ENCODE measurements around the gene IKZF5.

Gene IKZF5, protein sequence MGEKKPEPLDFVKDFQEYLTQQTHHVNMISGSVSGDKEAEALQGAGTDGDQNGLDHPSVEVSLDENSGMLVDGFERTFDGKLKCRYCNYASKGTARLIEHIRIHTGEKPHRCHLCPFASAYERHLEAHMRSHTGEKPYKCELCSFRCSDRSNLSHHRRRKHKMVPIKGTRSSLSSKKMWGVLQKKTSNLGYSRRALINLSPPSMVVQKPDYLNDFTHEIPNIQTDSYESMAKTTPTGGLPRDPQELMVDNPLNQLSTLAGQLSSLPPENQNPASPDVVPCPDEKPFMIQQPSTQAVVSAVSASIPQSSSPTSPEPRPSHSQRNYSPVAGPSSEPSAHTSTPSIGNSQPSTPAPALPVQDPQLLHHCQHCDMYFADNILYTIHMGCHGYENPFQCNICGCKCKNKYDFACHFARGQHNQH

DNA sequence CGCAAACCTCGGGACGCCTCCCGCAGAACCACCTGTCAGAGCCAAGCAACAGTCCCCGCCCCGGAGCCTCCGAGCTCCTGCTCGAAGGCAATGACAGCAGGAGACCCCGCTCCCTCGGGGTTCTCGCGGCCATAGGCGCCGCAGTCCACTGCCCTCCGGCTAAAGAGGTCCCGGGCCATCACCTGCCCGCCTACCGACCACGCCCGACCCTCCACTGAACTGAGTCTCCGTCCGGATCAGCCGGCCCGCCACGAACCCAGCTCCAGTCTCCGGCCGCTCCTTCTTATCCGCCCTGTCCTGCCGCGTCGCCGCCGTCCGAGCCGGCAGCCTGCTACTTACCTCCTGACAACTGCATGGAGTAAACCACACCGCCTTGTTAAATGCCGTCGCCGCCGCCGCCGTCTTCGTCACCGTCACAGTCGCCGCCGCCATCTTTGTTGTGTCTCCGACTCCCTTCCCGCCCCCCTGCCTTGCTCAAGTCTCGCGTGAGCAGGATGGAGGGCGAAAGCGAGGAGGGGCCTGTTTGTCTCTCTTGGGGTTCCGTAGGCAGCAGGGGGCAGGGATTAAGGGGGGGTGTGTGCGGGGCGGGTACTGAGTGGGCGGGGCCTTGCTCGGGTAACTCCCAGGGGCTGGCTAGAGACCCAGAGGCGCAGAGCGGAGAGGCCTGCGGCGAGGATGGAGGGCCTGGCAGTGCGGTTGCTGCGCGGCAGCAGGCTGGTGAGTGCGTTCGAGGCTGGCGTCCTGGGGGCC lies at the start of gene IKZF5, which contains the start of gene ACADSB:
Gene IKZF5 (minus strand): TSS at position 441 of the 750 bp plus-strand sequence. CDS start 10,170 bp downstream, outside the sequence.
Gene ACADSB (plus strand): TSS at position 652 of the 750 bp plus-strand sequence. CDS start 24 bp downstream, at position 676.
- peak; percentile 96 for DNase-seq

DNA sequence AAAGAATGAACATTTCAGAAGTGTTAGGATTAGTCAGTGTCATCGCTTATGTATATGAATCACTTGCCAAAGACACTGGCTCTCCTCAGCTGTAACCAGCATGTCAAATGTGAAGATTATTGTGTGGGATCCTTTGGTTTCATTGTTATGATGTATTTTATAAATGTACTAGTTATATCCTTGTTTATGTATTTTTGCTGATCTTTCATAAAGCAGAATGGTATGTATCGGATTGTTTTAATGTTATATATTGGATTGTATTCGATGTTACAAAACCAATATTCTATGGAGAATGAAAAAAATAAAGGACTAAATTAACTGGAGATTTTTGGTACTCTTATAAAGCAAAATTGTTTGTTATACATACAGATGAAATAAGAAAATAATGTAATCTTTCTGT lies 49.4 kb upstream of the IKZF5 start:
- no peak for DNase-seq

DNA sequence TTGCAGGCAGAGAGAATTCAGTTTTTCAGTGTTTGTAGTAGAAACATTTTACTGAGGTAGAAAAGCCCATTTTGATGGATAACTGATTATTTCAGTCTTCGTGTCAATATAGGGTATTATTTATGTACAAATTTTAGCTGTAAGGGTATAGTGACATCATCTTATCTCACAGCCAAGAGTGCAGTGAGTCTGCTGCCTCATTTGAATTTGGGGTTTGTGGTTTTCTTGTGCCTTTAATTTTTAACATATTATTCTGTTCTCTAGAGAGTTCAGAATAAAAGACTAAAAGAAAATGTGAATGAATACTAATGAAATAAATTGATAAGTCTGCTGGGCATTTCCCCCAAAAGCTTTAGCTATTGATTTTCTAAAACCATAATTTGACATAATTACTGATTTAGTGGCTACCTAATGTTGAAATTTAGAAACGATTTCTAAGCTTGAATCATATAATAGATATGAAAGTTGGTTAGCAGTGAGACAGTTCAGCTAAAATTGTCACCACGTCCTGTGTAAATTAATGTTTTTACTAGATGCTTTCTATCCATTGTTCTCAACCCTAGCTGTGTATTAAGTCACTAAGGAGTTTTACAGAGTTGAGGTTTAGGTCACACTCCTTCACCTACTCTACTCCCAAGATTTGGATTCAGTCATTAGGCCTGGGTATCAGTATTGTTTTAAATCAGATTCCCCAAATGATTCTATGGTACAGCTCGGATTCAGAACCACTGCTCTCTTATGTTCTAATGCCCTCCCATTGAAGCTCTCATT lies 37.6 kb upstream of the IKZF5 start:
- no peak for DNase-seq

DNA sequence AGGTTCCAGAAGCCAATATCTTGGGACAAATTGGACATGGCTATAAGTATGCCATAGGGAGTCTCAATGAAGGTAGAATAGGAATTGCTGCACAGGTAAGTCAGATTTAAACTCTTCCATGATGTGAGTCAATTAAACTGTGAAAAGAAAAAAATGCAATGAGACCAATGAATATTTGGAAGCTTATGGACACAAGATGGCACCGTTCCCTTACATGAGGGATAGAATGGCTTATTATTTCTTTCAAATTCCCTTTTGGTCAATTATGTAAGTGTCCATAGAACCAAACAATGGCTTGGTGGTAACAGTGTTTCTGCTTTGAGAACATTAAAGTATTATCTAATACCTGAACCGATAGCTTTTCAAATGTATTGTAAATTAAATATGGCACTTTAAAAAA lies 35.8 kb upstream of the IKZF5 start:
- no peak for DNase-seq

DNA sequence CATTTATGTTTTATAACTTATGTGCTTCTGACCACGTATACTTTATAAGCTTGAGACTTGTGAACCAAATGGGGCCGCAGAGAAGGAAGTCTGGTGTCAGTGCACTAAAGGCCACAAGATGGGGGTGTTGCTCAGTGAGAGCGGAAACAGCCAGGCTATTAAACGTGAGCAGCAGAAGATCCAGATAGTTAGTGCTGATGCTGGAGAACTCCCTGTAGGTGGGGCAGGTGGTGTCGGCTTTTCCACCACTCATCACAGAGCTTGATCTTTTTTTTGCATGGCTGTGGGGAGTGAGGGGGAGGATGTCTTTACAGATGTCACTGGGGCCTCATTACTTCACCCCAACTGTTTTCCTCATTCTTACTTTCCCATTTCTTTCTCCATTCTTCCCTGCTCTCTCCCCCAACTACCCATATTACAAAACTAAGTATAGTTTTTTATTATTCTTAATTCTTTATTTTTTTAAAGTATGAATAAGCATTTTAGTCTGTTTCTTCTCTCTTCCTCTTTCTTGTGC lies 34.9 kb upstream of the IKZF5 start:
- DNase-seq = peak; percentile 31

DNA sequence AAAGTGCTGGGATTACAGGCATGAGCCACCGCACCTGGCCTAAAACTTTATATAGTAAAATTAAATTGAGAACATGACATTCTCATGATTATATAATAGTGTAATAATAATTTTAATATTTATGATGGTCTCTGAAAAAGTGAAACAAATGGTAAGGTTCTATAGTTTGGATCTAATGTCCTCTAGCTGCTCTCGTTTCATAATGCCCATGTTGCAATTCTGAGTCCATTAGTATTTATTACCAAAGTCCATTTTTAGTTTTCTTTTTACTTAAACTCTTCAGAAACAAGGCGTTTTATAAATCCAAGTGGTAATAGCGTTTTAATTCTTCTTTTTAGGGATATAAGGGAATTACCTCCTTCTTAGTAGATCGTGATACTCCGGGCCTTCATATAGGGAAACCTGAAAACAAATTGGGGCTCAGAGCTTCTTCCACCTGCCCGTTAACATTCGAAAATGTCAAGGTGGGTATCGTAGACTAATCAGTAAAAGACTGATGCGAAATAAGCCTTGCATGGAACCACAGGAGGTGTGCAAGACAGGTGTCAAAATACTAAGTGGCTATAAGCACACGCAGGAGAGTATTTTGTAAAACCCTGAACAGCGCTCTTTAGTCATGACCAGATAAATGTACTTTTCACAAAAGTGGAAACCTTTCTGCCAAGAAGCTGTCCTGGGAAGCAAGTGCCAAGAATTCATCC lies 34.3 kb upstream of the IKZF5 start:
- DNase-seq = no peak

DNA sequence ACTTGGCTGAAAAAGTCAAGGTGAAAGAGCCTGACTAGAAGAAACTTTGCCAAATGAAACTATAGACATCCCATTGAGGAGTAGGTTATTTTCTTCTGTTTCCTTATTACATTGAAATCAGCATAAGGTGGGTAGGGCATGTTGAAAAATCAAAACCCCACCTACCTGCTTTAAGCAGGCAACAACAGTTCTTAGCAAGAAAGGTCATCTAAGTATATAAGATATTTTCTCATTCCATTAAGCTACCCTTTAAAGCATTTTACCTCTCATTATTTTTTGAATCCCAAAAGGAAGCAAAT lies 31.0 kb upstream of the IKZF5 start:
- DNase-seq = no peak

DNA sequence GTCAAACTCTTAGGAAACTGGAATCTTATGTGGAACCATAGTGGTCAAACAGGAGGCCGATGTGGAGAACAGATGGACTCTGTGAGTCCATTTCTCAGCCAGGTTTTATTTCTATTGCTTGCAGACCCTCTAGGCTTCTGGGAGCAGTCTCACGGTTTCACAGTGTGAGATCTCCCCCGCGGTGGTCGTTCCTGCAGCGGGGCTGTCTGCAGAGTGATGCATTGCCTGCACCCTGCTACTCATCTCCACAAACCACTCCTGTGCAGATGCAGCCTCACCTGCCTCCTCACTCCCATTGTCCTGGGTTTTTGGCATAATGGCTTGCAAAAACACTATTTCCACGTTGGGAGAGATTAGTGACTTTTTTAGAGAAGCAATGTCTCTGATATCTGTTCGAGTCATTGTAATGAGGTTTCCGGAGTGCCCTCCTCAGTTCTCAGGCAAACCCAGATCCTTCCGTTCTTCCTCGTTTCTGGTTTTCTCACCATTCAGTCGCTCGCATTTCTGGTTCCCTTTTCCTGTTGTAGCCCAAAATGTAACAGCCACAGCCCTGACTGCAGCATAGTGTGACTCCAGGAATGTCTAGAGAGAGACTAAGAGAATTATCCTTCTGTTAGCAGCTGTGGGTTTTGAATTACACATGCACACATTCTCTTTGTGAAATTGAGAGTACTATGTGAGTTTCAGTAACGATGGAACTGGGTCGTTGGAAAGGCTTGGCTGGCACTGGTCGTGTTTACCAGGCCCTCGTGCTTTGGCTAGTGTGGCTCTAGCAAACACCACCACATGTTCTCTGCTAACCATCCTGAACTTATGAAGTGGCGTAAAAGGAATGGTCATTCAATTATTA lies 30.4 kb upstream of the IKZF5 start:
- DNase-seq = no peak

DNA sequence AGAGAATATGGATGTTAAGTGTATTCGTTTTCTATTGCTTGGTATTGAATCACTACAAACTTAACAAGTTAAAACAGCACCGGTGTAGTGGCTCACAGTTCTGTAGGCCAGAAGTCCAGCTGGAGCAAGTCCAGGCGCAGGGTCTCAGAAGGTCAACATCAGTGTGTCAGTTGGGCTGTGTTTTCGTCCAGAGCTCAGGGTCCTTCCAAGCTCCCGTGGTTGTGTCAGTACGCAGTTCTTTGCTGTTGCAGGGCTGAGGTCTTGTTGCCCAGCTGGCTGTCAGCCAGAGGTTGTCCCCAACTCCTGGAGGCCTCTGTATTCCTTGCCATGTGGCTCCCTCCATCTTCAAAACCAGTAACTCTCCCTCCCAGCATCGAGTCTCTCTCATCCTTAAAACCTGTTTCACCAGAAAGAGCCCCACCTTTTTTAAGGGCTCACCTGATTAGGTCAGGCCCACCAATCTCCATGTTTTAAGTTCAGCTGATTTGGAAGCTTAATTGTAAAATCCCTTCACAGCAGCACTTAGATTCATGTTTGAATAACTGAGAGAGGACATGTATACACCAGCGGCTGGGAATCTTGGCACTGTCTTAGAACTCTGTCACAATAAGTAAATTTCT lies 27.0 kb upstream of the IKZF5 start:
- DNase-seq = no peak

DNA sequence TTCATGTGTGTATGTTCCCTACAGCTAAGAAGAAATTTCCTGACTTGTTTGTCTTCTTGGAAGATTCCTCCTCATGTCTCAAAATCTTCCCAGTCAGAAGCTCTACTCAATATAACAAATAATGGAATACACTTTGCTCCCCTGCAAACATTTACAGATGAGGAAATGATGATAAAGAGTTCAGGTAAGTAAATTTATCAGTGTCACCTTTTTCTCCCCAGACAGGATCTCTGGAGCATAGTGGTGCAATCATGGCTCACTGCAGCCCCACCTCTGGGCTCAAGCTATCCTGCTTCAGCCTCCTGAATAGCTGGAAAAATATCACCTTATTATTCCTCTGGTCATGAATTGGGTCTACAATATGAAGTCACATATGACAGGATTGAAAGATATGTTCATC lies 25.7 kb upstream of the IKZF5 start:
- DNase-seq = no peak

DNA sequence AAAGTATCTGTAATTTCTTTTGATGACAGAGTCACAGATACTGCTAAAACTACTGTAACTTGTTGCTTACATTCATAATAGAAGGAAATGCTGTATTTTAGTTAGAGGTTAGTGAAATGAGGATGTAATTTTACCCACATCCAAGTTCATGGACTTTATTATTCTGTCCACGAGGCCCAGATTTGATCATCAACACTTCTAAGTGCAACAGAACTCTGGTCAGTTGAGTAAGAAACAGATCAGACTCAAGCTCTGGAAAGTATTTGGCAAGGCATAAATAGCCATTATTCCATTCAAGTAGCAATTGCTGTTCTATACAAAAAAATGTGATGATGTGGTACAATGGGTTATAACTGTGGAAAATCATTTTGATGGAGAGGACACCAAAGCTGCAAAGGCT lies 22.5 kb upstream of the IKZF5 start:
- DNase-seq = no peak

DNA sequence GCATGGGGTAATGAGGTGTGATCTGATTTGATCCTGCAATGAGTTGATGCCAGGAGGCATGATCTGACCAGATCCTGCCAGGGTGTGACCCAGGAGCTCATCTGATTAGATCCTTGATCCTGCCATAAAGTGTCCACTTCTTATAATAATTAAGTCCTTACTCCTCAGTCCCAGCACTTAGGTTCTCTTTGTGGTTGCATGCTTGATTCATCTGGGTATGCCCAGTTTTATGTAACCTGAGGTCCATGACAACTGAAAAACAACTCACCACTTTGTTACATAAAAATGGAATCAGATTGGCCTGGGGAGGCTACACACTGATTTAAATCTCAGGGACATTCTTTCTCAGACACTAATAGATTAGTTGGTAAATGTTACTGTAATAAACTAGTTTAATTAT lies 19.3 kb upstream of the IKZF5 start:
- DNase-seq = no peak

DNA sequence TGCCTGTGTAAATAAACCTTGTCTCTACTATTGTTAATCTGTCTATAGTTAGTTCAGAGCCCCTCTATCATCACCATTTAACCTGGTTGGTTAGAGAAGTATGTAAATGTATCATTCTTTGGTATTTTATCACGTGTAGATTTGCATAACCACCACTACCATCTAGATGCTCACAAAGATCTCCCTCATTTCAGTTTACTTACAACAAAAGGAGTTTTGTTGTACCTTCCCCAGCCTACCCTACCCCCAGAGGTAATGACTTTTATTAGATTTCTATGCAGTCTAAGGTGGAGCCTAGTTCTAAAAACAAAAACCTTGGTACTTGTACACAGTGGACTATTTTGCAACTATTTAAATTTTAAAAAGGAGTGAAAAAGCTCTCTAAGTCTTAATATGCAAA lies 17.7 kb upstream of the IKZF5 start:
- no peak for DNase-seq

DNA sequence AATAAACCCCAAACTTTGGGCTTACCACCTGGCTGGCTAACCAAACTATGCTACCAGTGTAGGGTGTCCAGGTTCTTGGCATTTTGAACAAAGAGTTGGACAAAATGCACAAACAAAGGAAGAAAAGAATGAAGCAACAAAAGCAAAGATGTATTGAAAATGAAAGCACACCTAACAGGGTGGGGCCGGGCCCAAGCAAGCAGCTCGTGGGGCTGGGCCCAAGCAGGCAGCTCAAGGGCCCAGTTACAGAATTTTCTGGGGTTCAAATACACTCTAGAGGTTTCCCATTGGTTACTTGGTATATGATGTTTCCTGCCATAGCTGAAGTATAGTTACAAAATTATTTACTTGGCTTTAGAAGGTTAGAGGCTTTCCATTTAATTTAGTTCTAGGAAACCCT lies 15.9 kb upstream of the IKZF5 start:
- no peak for DNase-seq

DNA sequence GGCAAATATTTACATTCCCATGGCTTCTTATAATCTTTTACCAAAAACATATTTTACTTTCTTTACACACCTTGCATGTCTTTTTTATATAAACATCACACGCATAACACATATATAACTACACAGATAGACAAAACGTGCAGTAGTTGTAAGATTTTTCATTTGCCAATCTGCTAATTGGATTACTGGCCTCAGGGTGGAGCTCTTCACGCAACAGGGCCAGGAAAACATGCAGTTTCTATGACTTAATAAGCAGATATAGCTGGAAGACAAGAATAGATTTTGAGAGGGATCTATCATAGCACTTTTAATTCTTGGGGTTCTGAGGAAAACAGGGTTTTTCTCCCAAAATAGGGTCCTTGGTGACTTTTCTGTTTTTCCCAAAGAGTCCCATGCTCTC lies 12.9 kb upstream of the IKZF5 start:
- DNase-seq = no peak

DNA sequence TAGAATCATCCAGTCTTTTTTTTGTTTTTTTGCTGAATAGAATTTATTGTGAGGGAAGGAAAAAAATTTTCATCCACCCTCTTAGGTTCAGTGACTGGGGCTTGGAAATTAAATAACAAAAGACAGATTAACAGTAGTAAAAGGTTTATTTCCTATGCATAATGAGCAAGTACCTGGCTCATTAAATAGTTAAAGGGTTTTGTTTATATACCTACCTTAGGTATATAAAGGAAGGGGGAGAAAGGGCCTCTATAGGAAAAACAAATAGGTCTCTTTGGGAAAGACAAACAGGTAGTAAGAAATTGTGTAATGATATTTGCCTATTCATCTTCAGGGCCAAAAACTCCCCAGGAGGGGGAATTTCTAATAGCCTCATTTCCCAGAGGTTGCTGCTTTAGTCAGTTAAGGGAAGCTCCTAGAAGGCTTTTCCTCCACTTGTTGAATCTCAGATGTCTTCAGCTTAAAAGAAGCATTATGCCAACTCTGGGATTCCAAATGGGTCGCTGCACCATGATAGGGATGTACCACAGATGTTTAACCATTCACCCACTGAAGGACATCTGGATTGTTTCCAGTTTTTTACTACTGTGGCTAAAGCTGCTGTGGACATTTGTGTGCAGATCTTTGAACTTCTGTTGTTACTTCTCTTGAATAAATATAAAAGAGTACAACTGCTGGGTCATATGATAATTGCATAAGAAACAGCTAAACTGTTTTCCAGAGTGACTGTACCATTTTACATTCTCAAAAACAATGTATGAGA lies 11.5 kb upstream of the IKZF5 start:
- no peak for DNase-seq

DNA sequence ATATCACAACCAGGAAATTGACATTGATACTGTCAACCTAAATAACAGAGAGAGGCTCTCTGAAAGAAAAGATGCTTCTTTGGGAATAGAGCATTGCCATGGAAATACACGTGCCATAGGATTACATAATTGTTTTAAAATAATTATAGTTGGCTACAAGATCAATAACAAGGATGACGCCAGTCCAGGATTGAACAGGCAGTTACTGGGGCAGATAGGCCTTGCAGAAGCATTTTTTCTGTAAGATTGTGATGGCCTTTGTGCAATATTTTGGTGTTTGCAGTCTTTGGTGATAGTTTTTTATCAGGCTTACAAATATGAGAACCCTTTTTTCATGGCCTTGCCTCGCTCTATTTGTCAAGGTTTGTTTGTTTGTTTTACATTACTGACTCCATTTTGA lies 10.7 kb upstream of the IKZF5 start:
- no peak for DNase-seq

DNA sequence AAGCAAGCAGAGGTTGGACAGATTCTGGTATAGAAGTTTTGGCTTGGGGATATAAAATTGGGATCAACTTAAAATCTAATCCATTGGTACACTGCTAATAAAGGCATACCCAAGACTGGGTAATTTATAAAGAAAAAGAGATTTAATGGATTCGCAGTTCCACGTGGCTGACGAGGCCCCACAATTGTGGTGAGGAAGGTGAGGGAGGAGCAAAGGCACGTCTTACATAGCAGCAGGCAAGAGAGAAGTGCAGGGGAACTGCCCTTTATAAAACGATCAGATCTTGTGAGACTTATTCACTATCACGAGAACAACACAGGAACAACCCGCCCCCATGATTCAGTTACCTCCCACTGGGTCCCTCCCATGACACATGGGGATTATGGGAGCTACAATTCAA lies 9.9 kb upstream of the IKZF5 start:
- no peak for DNase-seq

DNA sequence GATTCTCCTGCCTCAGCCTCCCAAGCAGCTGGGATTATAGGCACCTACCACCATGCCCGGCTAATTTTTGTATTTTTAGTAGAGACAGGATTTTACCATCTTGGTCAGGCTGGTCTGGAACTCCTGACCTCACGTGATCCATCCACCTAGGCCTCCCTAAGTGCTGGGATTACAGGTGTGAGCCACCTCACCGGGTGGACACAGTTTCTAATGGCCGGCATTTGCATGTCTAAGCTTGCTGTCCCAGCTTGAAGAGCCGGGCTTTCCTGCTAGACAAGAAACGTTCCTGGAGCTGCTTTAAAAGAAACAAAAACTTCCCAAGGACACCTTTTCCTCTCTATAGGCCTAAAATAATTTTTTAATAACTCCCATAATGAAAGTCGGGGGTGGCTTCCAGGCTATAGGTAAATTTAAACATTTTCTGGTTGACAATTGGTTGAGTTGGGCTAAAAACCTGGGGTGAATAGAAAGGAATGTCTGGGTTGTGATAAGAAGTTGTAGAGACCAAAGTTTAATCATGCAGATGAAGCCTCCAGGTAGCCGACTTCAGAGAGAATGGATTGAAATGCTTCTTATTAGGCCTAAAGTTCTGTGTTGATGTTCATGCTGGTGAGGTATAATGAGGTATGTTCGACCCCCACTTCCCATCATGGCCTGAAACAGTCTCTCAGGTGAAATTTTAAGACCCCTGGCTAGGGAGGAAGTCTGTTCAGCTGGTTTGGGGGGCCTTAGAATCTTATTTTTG lies 9.0 kb upstream of the IKZF5 start:
- DNase-seq = no peak

DNA sequence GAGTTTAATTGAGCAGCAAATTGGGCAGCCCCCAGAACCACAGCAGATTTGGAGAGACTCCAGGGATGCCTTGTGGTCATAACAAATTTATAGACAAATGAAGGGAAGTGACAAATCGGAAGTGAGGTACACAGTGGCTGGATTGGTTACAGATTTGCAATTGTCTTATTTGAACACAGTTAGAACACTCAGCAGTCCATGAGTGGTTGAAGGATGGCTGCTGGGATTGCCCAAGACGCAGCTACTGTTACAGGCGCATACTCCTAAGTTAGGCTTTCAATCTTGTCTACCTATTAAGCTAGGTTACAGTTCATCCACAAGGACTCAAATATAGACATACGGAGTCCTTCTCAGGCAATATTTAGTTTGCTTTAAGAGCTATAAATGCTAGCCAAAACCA lies 7.6 kb upstream of the IKZF5 start:
- DNase-seq = no peak
